Lower leg skin (tissue), 3 donors: ENCODE measurements around the gene RBM14.

Experiments
- POLR2A ChIP-seq, 2 donors: fragments of 450-650 bp; IDR thresholded peaks; one replicate each; pipeline ENCODE4 v1.6.1; 2016 to 2017; ENCODE audit warnings: antibody characterized with exemption in 2 of 2, mild to moderate bottlenecking in 1 of 2, moderate library complexity in 1 of 2
- TF ChIP-seq, protein P1 (sequence below), 3 donors: fragments of 450-650 bp; IDR thresholded peaks; one replicate each; pipeline ENCODE4 v1.5.1; 2016; ENCODE audit warnings: antibody characterized with exemption in 3 of 3, mild to moderate bottlenecking in 3 of 3, moderate library complexity in 2 of 3

DNA sequence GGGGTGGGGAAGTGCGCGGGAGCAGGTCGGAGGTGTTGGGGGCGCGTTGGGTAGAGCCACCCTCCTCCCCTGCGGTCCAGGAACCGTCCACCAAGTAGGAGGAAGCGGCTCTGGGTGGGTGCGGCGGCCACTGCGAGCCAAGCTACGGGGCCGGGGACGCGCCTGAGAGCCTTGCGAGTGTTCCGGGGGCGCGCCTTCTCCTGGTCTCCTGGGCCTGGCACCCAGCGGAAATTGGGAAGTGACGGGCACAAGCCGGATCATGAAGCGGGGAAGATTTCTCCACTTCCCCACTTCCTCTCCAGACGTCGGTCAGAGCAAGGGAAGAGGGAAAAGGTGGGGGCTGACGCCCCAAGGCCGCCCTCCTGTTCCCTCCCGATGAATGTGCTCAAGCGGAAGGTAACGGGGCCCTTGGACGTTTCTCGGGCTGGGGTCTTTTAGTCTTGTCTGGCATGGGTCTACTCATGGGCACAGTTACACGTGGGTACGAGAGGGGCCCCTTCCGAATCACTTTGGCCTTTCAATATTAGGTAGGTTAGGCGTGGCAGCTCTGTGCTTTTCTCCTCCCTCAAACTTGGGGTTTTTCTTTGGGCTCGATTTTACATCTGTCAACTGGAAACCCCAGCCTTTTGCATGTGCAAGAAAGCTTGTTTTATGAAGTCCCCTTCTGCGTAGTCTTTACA is 865 bp downstream of the RBM14 start:
- TF ChIP-seq, protein P1, sequence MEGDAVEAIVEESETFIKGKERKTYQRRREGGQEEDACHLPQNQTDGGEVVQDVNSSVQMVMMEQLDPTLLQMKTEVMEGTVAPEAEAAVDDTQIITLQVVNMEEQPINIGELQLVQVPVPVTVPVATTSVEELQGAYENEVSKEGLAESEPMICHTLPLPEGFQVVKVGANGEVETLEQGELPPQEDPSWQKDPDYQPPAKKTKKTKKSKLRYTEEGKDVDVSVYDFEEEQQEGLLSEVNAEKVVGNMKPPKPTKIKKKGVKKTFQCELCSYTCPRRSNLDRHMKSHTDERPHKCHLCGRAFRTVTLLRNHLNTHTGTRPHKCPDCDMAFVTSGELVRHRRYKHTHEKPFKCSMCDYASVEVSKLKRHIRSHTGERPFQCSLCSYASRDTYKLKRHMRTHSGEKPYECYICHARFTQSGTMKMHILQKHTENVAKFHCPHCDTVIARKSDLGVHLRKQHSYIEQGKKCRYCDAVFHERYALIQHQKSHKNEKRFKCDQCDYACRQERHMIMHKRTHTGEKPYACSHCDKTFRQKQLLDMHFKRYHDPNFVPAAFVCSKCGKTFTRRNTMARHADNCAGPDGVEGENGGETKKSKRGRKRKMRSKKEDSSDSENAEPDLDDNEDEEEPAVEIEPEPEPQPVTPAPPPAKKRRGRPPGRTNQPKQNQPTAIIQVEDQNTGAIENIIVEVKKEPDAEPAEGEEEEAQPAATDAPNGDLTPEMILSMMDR (IDR thresholded peaks at IDR 0.05), result no peak
- no peak for TF ChIP-seq POLR2A (IDR thresholded peaks at IDR 0.05)
